ENCODE results near the gene ZNF385A. TPM values are rescaled to one million over a fixed set of nuclear protein-coding genes. Genes with fewer than 3 reads are reported as not detected.

ZNF385A gene
- total RNA-seq, 1 experiment from 2014 or later = 5.7 TPM

GRCh38 chr12:54385251-54385914 lies 850 bp upstream of the ZNF385A start:
- Histone ChIP-seq H3K23ac (ENCODE audit: insufficient read length, low read depth, low read length) (no peak overlapping the region), H2BK12ac (ENCODE audit: insufficient read length, low read depth, low read length) (no peak overlapping the region), H2BK120ac (ENCODE audit: low read depth, low read length, poor library complexity, severe bottlenecking) (no peak overlapping the region), H3K79me1 (ENCODE audit: insufficient read depth, low read depth, low read length, poor library complexity, severe bottlenecking) (no peaks in the 10 kb centered on the region), H3K9ac (ENCODE audit: extremely low read depth, insufficient read length, low read length) (no peak overlapping the region), H2BK20ac (ENCODE audit: low read depth, low read length, poor library complexity, severe bottlenecking) (no peak overlapping the region), H2AFZ (ENCODE audit: low read length) (no peak overlapping the region), H3K79me2 (ENCODE audit: insufficient read depth, low read length) (no peaks in the 10 kb centered on the region; the same call in 1 of the 2 replicates), H2AK5ac (ENCODE audit: insufficient read length, low read length) (no peak overlapping the region), H3K9me3 (ENCODE audit: control insufficient read depth, low read depth, low read length) (no peaks in the 10 kb centered on the region), H3K4ac (ENCODE audit: low read depth, low read length) (no peak overlapping the region), H2BK5ac (ENCODE audit: insufficient read length, low read length) (no peak overlapping the region), H3K4me1 (ENCODE audit: insufficient read depth, low read length) (peaks cover 31% of the 10 kb centered on the region), H3K18ac (ENCODE audit: insufficient read length, low read depth, low read length) (no peak overlapping the region), H3K4me2 (ENCODE audit: insufficient read depth, insufficient read length, low read length) (peak overlapping the region; percentile 17), H3K14ac (ENCODE audit: insufficient read depth, low read length) (no peak overlapping the region), H3K27me3 (ENCODE audit: insufficient read depth, low read length) (no peaks in the 10 kb centered on the region), H4K20me1 (ENCODE audit: control insufficient read depth, insufficient read depth, insufficient read length) (no peaks in the 10 kb centered on the region), H4K5ac (ENCODE audit: insufficient read length, low read depth, low read length) (no peak overlapping the region), H3T11ph (ENCODE audit: low read length) (no peak overlapping the region), H4K8ac (replicated peaks; ENCODE audit: insufficient read length, low read depth, low read length) (no peak overlapping the region), H3K27ac (ENCODE audit: insufficient read length, low read depth, low read length) (no peak overlapping the region), H2BK15ac (ENCODE audit: low read depth, low read length) (no peak overlapping the region), H3K23me2 (ENCODE audit: insufficient read length, low read depth, low read length, poor library complexity, severe bottlenecking) (peaks cover 14% of the 10 kb centered on the region), H4K91ac (ENCODE audit: insufficient read length, low read depth, low read length) (no peak overlapping the region), H3K56ac (ENCODE audit: insufficient read length, low read depth, low read length) (no peak overlapping the region)
- DNase-seq = peak; percentile 63
- Mint-ChIP-seq H3K4me3 (peak overlapping the region; percentile 25 to 60; a peak in 4 of 5 replicates), H3K4me1 (peaks cover 61 to 66% of the 10 kb centered on the region in 2 experiments), H3K36me3 (ENCODE audit: insufficient read depth in 1 of 3, low read depth in 3 of 3) (peaks cover 2 to 22% (median 8%) of the 10 kb centered on the region in 3 experiments; a peak in 6 of 7 replicates), H3K9me3 (no peaks in the 10 kb centered on the region), H3K27me3 (ENCODE audit: low read depth) (no peaks in the 10 kb centered on the region), H3K27ac (peak overlapping the region in 1 of 3 experiments; percentile 79; a peak in 2 of 7 replicates)
- WGBS (ENCODE audit: extremely low coverage, insufficient read length, low lambda C conversion rate) = no CpG with 5 or more reads among the region's 10 CpGs
- no peak for TF ChIP-seq CTCF (conservative IDR thresholded peaks at IDR 0.05)
